ENCODE data around the gene CCDC57.

- TF ChIP-seq, protein P1, sequence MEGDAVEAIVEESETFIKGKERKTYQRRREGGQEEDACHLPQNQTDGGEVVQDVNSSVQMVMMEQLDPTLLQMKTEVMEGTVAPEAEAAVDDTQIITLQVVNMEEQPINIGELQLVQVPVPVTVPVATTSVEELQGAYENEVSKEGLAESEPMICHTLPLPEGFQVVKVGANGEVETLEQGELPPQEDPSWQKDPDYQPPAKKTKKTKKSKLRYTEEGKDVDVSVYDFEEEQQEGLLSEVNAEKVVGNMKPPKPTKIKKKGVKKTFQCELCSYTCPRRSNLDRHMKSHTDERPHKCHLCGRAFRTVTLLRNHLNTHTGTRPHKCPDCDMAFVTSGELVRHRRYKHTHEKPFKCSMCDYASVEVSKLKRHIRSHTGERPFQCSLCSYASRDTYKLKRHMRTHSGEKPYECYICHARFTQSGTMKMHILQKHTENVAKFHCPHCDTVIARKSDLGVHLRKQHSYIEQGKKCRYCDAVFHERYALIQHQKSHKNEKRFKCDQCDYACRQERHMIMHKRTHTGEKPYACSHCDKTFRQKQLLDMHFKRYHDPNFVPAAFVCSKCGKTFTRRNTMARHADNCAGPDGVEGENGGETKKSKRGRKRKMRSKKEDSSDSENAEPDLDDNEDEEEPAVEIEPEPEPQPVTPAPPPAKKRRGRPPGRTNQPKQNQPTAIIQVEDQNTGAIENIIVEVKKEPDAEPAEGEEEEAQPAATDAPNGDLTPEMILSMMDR (IDR thresholded peaks at IDR 0.05; ENCODE audit: poor library complexity), result no peak
- no peak for TF ChIP-seq EZH2phosphoT487 (IDR thresholded peaks at IDR 0.05; ENCODE audit: low read depth, severe bottlenecking, unreplicated experiment)
Observed at GRCh38 chr17:82112181-82112913, 100.3 kb downstream of the CCDC57 start.

Data from hepatocyte (in vitro differentiated cells).